ENCODE data around the gene LSM14B. TPM values are rescaled to one million over a fixed set of nuclear protein-coding genes. Genes with fewer than 3 reads are reported as not detected.
"Not testable (repeated sequence)": the region's sequence is repeated elsewhere in the genome, so short reads cannot be mapped to it uniquely, and the experiment has no call there.

LSM14B gene
- total RNA-seq, 1 experiment from 2014 or later, result 61.1 TPM

- no peak for DNase-seq (ENCODE audit: low read depth)
Observed at GRCh38 chr20:62146019-62146755, 23.9 kb downstream of the LSM14B start.

- no peak for DNase-seq (ENCODE audit: low read depth)
Observed at GRCh38 chr20:62147125-62147524, 24.9 kb downstream of the LSM14B start.

GRCh38 chr20:62147528-62147927 lies 25.3 kb downstream of the LSM14B start:
- no peak for DNase-seq (ENCODE audit: low read depth)

GRCh38 chr20:62148383-62148782 lies 26.1 kb downstream of the LSM14B start:
- DNase-seq (ENCODE audit: low read depth), result not testable (repeated sequence)

- DNase-seq (ENCODE audit: low read depth), result no peak
Observed at GRCh38 chr20:62148908-62149314, 26.6 kb downstream of the LSM14B start.

GRCh38 chr20:62149532-62150309 lies 27.4 kb downstream of the LSM14B start:
- DNase-seq (ENCODE audit: low read depth), result no peak

GRCh38 chr20:62150310-62150575 lies 28.0 kb downstream of the LSM14B start:
- DNase-seq (ENCODE audit: low read depth), result no peak

GRCh38 chr20:62151225-62151624 lies 28.9 kb downstream of the LSM14B start:
- no peak for DNase-seq (ENCODE audit: low read depth)

GRCh38 chr20:62151835-62152364 lies 29.6 kb downstream of the LSM14B start:
- DNase-seq (ENCODE audit: low read depth), result no peak

- DNase-seq (ENCODE audit: low read depth), result no peak
Observed at GRCh38 chr20:62155428-62156253, 33.4 kb downstream of the LSM14B start.

GRCh38 chr20:62156254-62156556 lies 33.9 kb downstream of the LSM14B start:
- no peak for DNase-seq (ENCODE audit: low read depth)

- DNase-seq (ENCODE audit: low read depth), result peak; percentile 39
Observed at GRCh38 chr20:62156592-62157386, 34.5 kb downstream of the LSM14B start.

- DNase-seq (ENCODE audit: low read depth), result no peak
Observed at GRCh38 chr20:62157387-62158087, 35.3 kb downstream of the LSM14B start.

GRCh38 chr20:62158088-62158400 lies 35.8 kb downstream of the LSM14B start:
- DNase-seq (ENCODE audit: low read depth), result no peak

- no peak for DNase-seq (ENCODE audit: low read depth)
Observed at GRCh38 chr20:62158541-62158940, 36.3 kb downstream of the LSM14B start.

GRCh38 chr20:62159052-62159451 lies 36.8 kb downstream of the LSM14B start:
- DNase-seq (ENCODE audit: low read depth), result no peak

- DNase-seq (ENCODE audit: low read depth), result peak; percentile 32
Observed at GRCh38 chr20:62159839-62160238, 37.6 kb downstream of the LSM14B start.

GRCh38 chr20:62160253-62160652 lies 38.0 kb downstream of the LSM14B start:
- no peak for DNase-seq (ENCODE audit: low read depth)

GRCh38 chr20:62160876-62161275 lies 38.6 kb downstream of the LSM14B start:
- DNase-seq (ENCODE audit: low read depth), result no peak

GRCh38 chr20:62161347-62161746 lies 39.1 kb downstream of the LSM14B start:
- DNase-seq (ENCODE audit: low read depth), result peak; percentile 64
